ENCODE measurements around the gene PES1.
A peak's percentile ranks its signal among the peaks of the same experiment; 100 is the strongest.
"Not testable (repeated sequence)": the region's sequence is repeated elsewhere in the genome, so short reads cannot be mapped to it uniquely, and the experiment has no call there.

The PES1 gene

DNA sequence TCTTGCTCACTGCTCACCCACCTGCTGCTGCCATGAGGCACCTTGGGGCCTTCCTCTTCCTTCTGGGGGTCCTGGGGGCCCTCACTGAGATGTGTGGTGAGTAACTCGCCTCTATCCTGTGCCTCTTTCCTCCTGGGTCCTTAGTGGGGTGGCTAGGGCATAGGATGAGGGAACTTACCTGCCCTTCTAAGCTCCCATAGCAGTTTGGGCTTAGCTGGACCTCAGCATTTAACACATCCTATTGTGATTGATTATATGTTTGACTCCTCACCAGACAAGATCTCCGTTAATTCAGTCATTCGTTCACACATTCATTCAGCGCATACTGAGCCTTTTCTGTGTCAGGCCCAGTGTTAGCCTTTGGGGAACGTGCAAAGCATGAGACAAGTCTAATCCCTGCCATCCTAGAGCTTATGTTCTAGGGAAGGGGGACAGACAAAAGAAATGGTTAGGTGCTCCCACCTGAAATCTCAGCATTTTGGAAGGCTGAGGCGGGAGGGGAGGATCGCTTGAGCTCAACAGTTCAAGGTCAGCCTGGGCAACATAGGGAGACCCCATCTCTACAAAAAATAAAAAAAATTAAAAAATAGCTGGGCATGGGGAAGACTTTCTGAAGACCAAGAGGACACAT is 15.7 kb upstream of the PES1 start:
- no peak for DNase-seq

DNA sequence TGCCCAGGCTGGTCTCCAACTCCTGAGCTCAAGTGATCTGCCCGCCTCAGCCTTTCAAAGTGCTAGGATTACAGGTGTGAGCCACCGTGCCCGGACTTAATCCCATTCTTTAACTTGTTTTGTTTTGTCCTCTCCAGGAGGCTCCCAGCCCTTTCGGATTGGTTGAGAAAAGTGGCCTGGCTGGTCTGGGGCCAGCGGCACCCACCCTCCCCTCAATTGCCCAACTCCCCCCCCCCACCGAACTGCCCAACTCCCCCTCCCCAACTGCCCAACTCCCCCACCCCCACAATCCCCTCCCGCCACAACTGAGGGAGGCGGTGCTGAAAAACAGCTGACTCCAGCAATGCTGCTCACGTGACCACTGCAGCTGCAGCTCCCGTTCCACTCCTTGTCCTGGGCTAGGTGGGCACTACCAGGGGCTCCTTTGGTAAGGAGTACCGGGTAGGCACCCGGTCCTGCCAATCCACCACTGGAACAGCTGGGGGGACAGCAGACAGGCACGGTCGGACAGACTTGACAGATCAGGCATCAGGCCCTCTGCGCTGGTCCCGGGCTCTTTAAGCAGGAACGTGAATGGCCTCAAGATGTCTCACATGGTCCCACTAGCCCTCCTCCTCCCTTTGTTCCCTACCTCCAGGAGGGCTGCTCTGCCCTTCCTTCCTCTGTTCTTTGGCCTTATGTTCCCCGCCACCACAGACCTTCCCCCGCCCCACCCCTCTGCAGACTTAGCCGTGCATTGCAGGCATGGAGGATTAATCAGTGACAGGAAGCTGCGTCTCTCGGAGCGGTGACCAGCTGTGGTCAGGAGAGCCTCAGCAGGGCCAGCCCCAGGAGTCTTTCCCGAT is 15.0 kb upstream of the PES1 start, which contains the start of gene TCN2:
TSS of gene TCN2 (plus strand) at position 720 of the 845 bp plus-strand sequence. CDS start 158 bp downstream, outside the sequence.
- peak; percentile 44 for DNase-seq

DNA sequence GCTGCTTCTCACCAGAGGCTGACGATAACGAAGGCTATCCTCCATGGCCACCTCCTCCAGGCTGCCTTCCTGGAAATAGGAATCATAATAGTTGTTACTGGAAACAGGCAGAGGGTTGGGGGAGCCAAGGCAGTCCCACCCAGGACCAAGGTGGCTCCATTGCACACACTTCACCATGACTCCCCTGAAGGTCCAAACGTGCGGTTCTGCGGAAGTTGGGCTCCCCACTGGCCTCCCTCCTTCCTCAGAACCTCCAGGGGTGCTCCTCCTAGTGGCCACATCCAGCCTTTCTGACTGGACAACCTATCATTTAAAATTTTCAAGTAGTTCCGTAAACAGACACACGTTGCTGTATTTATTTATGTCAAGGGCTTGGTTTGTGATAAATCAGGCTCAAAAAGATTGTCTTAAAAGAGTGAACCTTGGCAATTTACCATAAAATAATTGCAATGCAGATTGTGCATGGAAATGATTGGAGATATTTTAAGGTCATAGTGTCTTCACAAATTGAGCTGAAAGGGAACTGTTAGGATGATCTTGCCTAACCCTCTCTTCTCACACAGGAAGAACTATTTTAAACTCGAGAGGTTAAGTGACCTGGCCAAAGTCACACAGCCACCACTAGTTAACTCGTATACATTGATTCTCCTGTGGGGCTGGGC is 13.9 kb upstream of the PES1 start:
- peak; percentile 55 for DNase-seq

GRCh38 chr22:30604723-30605122 is 13.0 kb upstream of the PES1 start:
- no peak for DNase-seq

- DNase-seq, result no peak
These were observed 12.1 kb upstream of the PES1 start for GRCh38 chr22:30603801-30604200.

GRCh38 chr22:30602049-30602448 is 10.3 kb upstream of the PES1 start:
- peak; percentile 40 for DNase-seq

GRCh38 chr22:30601464-30601863 is 9.8 kb upstream of the PES1 start:
- no peak for DNase-seq

DNA sequence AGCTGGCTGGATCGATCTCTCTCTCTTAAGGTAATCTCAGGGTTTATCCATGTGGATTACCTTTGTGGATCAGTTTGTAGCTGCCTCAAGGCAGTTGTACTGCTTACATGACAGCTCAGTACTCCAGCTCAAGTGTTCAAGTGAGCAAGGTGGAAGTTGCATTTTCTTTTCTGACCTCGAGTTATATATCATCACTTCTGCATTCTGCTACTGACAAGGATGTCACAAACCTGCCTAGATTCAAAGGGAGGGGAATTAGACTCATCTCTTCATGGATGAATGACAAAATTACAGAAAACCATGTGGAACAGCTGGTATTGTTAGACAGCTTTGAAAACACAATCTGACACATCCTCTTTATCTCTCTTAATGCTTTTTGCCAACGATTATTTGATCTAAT is 9.2 kb upstream of the PES1 start:
- no peak for DNase-seq

- no peak for DNase-seq
These were observed 7.3 kb upstream of the PES1 start for GRCh38 chr22:30598986-30599385.

GRCh38 chr22:30596886-30597285 is 5.2 kb upstream of the PES1 start:
- DNase-seq, result no peak

- no peak for DNase-seq
These were observed 4.5 kb upstream of the PES1 start for GRCh38 chr22:30596199-30596598.

DNA sequence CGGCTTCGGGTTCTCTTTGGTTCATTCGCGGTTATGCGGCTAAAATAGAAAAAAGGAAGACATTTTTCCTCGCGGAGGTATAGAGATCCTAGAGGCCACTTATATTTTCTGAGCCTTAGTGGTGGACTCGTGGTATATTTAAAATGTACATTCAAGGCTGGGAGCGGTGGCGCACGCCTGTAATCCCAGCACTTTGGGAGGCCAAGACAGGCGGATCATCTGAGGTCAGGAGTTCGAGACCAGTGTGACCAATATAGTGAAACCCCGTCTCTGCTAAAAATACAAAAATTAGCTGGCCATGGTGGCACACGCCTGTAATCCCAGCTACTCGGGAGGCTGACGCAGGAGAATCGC is 627 bp upstream of the PES1 start:
- not testable (repeated sequence) for DNase-seq

GRCh38 chr22:30591191-30591587 is 521 bp downstream of the PES1 start:
- DNase-seq, result no peak

DNA sequence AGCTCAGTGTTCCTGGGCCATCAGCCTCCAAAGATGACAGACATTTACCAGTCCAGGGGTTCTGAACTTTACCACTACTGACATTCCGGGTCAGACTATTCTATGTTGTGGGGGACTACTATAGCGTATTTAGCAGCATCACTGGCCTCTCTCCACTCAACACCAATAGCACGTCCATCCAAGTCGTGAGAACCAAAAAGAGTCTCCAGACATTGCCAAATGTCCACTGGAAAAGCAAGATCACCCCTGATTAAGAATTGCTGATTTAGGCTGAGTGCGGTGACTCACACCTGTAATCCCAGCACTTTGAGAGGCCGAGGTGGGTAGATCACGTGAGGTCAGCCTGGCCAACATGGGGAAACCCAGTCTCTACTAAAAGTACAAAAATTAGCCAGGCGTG is 5.3 kb downstream of the PES1 start:
- DNase-seq, result no peak

DNA sequence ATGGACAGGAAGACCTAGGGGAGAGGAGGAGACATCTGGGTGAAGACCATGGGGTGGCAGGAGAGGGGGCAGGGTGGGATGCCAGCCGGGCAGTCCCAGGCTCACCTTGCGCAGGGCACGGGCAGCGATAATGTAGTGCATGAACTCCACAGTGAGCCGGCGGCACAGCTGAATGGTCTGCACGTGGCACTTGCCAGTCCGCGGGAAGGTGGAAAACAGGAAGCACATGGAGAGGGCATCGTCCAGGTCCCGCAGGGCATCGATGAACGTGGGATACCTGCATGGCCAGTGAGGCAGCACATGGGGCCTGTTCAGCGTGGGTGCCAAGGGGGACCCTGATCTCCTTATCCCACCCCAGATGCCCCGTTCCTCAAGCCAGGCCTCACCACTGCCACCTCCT is 7.3 kb downstream of the PES1 start:
- no peak for DNase-seq

DNA sequence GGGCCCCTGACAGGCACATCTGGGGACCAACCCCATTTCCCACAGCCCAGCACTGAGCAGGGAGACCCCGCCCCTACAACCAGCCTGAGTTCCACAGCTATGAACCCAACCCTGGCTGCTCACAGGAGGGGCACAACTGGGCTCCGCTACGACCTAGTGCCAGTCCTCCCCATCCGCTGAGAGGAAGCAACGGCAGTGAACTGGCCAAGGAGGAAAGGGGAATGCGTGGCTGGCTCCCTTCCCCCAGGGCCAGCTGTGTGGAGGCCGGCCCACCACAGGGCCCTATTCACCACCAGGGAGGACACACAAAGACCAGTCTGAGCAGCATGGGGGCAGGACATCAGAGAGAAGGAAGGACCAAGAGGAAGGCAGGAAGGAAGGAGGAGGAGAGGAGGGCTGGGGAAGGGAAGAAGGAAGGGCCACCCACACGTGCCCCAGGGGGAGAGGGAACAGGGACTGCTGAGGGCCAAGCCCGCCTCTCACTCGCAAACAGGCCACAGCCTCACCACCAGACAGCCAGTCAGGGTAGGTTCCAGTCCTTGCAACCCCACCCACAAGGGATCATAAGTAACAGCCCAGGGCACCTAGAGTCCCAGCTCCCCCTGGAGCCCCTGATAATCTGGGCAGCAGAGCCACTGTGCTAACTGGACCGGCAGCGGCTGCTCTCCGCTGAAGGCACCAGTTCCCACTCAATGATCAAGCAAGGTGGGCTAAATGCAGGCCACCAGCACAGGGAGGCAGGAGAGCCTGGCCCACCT is 8.7 kb downstream of the PES1 start:
- no peak for DNase-seq

DNA sequence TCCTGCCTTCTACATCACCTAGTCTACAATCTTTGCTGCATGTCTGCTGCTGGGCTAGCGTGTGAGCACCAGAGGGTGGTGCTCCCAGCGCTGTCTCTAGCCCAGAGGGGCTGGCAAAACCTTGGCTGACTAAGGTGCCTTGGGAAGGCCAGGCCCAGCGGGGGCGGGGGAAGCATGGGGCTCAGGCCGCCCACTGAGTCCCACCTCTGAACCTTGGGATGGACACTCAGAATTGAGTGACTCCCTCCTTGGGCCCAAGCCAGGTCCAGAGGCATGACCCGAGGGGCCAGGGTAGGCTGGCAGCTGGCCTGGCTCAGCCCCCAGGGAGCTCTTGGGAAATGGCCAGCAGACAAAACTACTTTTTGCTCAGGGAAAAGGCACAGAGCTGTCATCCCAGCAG is 9.7 kb downstream of the PES1 start:
- DNase-seq, result no peak

- DNase-seq, result no peak
These were observed 10.8 kb downstream of the PES1 start for GRCh38 chr22:30580896-30581295.

- no peak for DNase-seq
These were observed 13.2 kb downstream of the PES1 start for GRCh38 chr22:30578481-30578880.

- no peak for DNase-seq
These were observed 15.9 kb downstream of the PES1 start for GRCh38 chr22:30575859-30576258.

GRCh38 chr22:30574997-30575671 is 16.6 kb downstream of the PES1 start:
- no peak for DNase-seq

- DNase-seq, result no peak
These were observed 17.4 kb downstream of the PES1 start, which contains the start of gene GAL3ST1 for GRCh38 chr22:30574095-30574981. GAL3ST1 (minus strand) TSS chr22:30574665; CDS start chr22:30557392, 17,273 bp downstream.

Data from activated CD4-positive, alpha-beta T cell treated with anti-CD3 and anti-CD28 coated beads, Interleukin-2, amount 50 U/mL, for 16 hours (primary cell).